OCI-LY3 (cell line): ENCODE results near the gene ENPP1.

Experiments used
- H2AFZ ChIP-seq: fragments of 200-600, 300-600 bp; shearing (Covaris generic); 2 replicates; pipeline ENCODE4 v1.6.0; 2014; ENCODE audit warnings: antibody characterized with exemption, low read depth, low read length
- H3K27ac ChIP-seq: fragments of 200-600, 300-600 bp; sonication (generic); 2 replicates; pipeline ENCODE4 v1.5.1; 2014; ENCODE audit warnings: mild to moderate bottlenecking, low read length, moderate library complexity, mixed read lengths
- H3K27me3 ChIP-seq: fragments of 200-600, 300-600 bp; sonication (generic); 2 replicates; pipeline ENCODE4 v1.6.1; 2014; ENCODE audit warnings: low read depth, low read length, mixed read lengths
- H3K36me3 ChIP-seq: fragments of 200-600, 300-600 bp; sonication (generic); replicated peaks from 2 replicates; pipeline ENCODE3; 2014; ENCODE audit warnings: low read depth, low read length, mixed read lengths
- H3K4me1 ChIP-seq: fragments of 300-600, 200-600 bp; sonication (generic); 2 replicates; pipeline ENCODE4 v1.6.1; 2014; ENCODE audit warnings: low read length, mixed read lengths
- H3K4me2 ChIP-seq: fragments of 200-600, 300-600 bp; sonication (generic); 2 replicates; pipeline ENCODE4 v1.6.1; 2014; ENCODE audit warnings: low read length, mixed read lengths
- H3K4me3 ChIP-seq: fragments of 300-600, 200-600 bp; sonication (generic); 2 replicates; pipeline ENCODE4 v1.5.1; 2014; ENCODE audit warnings: antibody characterized with exemption, mild to moderate bottlenecking, low read length, moderate library complexity
- H3K79me2 ChIP-seq: fragments of 300-600, 200-600 bp; shearing (Covaris generic); 2 replicates; pipeline ENCODE4 v1.6.1; 2014; ENCODE audit warnings: mild to moderate bottlenecking, low read length, mixed read lengths
- H3K9ac ChIP-seq: fragments of 300-600, 200-600 bp; shearing (Covaris generic); 2 replicates; pipeline ENCODE4 v1.6.0; 2014; ENCODE audit warnings: mild to moderate bottlenecking, low read length, moderate library complexity
- H3K9me3 ChIP-seq: fragments of 200-600, 300-600 bp; shearing (Covaris generic); 2 replicates; pipeline ENCODE4 v1.6.1; 2014; ENCODE audit warnings: low read length, mixed read lengths; ENCODE audit not compliant: insufficient read depth
- H4K20me1 ChIP-seq: fragments of 200-600, 300-600 bp; sonication (generic); 2 replicates; pipeline ENCODE4 v1.6.1; 2016; ENCODE audit warnings: low read length, mixed read lengths; ENCODE audit not compliant: insufficient read depth
- EZH2phosphoT487 ChIP-seq: fragments of 200-600 bp; shearing (Covaris generic); IDR thresholded peaks from 2 replicates; pipeline ENCODE4 v1.6.1; 2018; ENCODE audit warnings: antibody characterized with exemption, mixed run types, low read depth
- TF ChIP-seq, protein P1 (sequence below): fragments of 200-600, 300-600 bp; sonication (generic); IDR thresholded peaks from 2 replicates; pipeline ENCODE4 v1.5.1; 2014; ENCODE audit warnings: antibody characterized with exemption, low read length, low read depth

ENPP1 gene

GRCh38 chr6:131765804-131766135 lies 42.0 kb upstream of the ENPP1 start:
- Histone ChIP-seq H3K4me2 (no peak overlapping the region), H3K79me2 (no peaks in the 10 kb centered on the region), H3K9me3 (no peaks in the 10 kb centered on the region), H3K4me1 (no peaks in the 10 kb centered on the region), H3K27ac (no peak overlapping the region), H3K36me3 (no peaks in the 10 kb centered on the region), H4K20me1 (no peaks in the 10 kb centered on the region), H3K27me3 (no peaks in the 10 kb centered on the region), H3K9ac (no peak overlapping the region), H2AFZ (no peak overlapping the region), H3K4me3 (no peak overlapping the region)
- no peak for TF ChIP-seq EZH2phosphoT487
- TF ChIP-seq, protein P1, sequence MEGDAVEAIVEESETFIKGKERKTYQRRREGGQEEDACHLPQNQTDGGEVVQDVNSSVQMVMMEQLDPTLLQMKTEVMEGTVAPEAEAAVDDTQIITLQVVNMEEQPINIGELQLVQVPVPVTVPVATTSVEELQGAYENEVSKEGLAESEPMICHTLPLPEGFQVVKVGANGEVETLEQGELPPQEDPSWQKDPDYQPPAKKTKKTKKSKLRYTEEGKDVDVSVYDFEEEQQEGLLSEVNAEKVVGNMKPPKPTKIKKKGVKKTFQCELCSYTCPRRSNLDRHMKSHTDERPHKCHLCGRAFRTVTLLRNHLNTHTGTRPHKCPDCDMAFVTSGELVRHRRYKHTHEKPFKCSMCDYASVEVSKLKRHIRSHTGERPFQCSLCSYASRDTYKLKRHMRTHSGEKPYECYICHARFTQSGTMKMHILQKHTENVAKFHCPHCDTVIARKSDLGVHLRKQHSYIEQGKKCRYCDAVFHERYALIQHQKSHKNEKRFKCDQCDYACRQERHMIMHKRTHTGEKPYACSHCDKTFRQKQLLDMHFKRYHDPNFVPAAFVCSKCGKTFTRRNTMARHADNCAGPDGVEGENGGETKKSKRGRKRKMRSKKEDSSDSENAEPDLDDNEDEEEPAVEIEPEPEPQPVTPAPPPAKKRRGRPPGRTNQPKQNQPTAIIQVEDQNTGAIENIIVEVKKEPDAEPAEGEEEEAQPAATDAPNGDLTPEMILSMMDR, result no peak

DNA sequence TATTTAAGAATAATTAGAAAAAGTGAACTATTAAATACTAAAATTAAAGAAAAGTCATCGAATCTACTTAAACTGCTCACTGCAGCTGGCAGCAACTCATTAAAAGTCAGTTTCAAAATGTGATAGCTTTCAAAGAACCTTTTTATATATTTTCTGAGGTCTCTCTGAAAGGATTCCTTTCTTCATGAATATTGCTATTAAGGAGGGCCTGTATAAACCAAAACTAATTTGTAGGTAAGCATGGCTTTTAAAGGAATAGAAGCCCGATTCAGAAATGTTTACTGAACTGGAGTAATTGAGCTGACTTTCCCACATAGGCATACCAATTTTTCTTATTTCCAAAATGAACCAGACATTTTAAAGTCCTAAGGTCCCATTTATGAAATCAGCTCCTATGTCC lies 41.2 kb upstream of the ENPP1 start:
- Histone ChIP-seq H3K9me3 (no peaks in the 10 kb centered on the region), H4K20me1 (no peaks in the 10 kb centered on the region), H3K4me1 (no peaks in the 10 kb centered on the region), H2AFZ (no peak overlapping the region), H3K36me3 (no peaks in the 10 kb centered on the region), H3K27ac (no peak overlapping the region), H3K27me3 (no peaks in the 10 kb centered on the region), H3K79me2 (no peaks in the 10 kb centered on the region), H3K4me3 (no peak overlapping the region), H3K9ac (no peak overlapping the region), H3K4me2 (no peak overlapping the region)
- TF ChIP-seq EZH2phosphoT487, result no peak
- TF ChIP-seq, protein P1, result no peak

DNA sequence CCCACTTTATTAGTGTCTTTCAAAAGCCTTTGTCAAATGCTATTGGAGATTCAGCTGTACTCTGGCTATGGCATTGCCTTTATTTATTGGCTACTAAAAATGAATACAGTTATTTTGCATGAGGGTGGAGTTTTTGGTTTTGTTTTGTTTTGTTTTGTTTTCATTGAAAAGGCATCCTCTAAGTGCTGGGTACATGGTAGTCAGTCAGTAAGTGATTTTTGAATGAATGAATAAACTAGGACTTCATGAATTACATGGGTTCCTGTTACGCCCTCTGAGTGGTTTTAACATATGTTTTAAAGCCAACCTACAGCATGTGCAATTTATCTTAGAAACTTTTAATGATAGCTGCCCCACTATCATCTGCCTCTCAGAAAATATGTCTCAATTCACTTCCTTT lies 38.9 kb upstream of the ENPP1 start:
- H3K79me2 ChIP-seq, result no peaks in the 10 kb centered on the region
- H4K20me1 ChIP-seq, result no peaks in the 10 kb centered on the region
- H3K9ac ChIP-seq, result no peak overlapping the region
- no peak overlapping the region for H3K4me3 ChIP-seq
- no peaks in the 10 kb centered on the region for H3K27me3 ChIP-seq
- H2AFZ ChIP-seq, result no peak overlapping the region
- no peaks in the 10 kb centered on the region for H3K36me3 ChIP-seq
- TF ChIP-seq EZH2phosphoT487, result no peak
- TF ChIP-seq, protein P1, result no peak
- no peaks in the 10 kb centered on the region for H3K9me3 ChIP-seq
- H3K4me2 ChIP-seq, result no peak overlapping the region
- H3K4me1 ChIP-seq, result no peaks in the 10 kb centered on the region
- no peak overlapping the region for H3K27ac ChIP-seq

DNA sequence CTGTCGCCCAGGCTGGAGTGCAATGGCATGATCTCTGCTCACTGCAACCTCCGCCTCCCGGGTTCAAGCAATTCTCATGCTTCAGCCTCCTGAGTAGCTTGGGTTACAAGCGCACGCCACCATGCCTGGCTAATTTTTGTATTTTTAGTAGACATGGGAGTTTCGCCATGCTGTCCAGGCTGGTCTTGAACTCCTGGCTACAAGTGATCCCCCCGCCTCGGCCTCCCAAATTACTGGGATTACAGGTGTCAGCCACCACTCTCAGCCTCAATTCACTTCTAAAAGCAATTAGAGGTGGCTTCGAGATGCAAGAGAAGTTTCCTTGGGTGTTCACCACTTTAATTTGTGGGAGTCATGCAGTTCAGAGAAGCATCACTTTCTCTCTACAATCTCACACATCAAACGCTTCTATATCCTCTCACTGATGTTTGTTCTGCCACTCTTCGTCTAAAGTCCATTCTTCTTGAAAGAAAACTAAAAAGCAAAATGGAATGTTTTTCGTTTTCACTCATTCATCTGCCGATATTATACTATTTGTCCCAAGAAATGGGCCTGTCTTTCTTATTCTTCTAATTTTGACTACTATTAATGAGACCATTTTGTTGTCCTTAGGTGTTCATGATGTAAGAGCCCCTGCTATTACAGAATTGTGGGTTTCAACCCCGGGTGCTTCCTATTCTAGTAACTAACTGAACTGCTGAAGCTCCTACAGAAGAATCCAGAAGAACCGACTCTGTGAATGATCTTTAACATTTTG lies 38.3 kb upstream of the ENPP1 start:
- H3K4me1 ChIP-seq, result no peaks in the 10 kb centered on the region
- no peak overlapping the region for H3K9ac ChIP-seq
- H3K27ac ChIP-seq, result no peak overlapping the region
- no peak for TF ChIP-seq EZH2phosphoT487
- H3K36me3 ChIP-seq, result no peaks in the 10 kb centered on the region
- no peaks in the 10 kb centered on the region for H3K27me3 ChIP-seq
- no peak overlapping the region for H3K4me2 ChIP-seq
- H3K9me3 ChIP-seq, result no peaks in the 10 kb centered on the region
- H3K79me2 ChIP-seq, result no peaks in the 10 kb centered on the region
- no peak overlapping the region for H3K4me3 ChIP-seq
- no peaks in the 10 kb centered on the region for H4K20me1 ChIP-seq
- H2AFZ ChIP-seq, result no peak overlapping the region
